GM18526 (cell line): ENCODE results near the gene NAP1L4.
A peak's percentile ranks its signal among the peaks of the same experiment; 100 is the strongest.

Experiments
- POLR2A ChIP-seq: IDR thresholded peaks from 3 replicates; pipeline ENCODE4 v1.6.1; 2011; ENCODE audit not compliant: insufficient read length; ENCODE audit errors: extremely low read depth

The NAP1L4 gene

DNA sequence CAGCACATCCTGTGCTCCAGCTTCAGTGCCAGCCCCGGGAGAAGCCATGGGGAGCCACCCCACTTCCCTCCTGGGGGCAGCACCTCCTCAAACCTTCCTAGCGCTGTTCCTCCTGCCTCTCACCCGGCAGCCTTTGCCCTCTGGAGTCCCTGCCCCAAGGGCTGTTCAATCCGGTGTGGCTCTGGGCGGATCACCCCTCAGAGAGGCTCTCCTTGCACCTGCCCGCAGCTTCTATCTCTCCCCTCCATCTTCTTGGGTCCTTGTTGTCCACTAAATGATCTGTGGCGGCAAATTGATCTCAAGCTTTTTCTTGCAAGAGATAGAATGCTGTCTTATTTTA, 88.5 kb downstream of the NAP1L4 start:
- no peak for TF ChIP-seq POLR2A

DNA sequence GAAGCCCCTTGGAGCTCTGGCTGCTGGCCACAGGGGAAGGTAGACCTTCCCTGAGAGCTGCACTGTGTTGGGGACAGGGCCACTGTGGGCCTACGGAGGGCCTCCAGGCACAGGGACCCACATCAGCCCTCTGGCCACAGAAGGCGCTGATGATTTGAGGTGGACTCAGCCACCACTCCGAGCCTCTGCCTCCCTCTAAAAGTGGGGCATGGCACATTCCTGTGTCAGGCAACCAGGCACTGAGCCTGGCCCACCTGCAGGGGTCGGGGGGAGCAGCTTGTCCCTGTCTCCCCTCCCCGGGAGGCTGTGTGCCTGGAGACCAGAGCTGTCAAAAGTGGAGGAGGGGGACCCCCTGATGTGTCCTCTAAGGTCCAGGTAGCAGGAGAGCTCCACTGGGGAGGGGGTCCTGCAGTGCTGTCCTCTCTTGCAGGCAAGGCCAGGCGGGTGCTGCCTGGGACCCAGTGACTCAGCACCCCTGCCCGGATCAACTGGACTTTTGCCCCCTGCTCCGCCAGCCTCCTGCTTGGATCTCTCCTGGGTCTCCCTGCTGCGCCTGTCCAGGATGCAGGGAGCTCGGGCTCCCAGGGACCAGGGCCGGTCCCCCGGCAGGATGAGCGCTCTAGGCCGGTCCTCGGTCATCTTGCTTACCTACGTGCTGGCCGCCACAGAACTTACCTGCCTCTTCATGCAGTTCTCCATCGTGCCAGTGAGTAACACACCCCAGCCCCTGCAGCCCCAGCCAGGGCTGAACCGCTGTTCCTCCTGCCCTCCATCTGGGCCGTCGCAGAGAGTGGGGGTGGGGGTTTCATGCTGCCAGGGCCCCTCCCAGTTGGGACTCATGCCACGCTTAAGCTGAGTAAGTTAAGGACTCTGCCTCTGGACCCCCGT, 89.1 kb downstream of the NAP1L4 start:
- TF ChIP-seq POLR2A = no peak

DNA sequence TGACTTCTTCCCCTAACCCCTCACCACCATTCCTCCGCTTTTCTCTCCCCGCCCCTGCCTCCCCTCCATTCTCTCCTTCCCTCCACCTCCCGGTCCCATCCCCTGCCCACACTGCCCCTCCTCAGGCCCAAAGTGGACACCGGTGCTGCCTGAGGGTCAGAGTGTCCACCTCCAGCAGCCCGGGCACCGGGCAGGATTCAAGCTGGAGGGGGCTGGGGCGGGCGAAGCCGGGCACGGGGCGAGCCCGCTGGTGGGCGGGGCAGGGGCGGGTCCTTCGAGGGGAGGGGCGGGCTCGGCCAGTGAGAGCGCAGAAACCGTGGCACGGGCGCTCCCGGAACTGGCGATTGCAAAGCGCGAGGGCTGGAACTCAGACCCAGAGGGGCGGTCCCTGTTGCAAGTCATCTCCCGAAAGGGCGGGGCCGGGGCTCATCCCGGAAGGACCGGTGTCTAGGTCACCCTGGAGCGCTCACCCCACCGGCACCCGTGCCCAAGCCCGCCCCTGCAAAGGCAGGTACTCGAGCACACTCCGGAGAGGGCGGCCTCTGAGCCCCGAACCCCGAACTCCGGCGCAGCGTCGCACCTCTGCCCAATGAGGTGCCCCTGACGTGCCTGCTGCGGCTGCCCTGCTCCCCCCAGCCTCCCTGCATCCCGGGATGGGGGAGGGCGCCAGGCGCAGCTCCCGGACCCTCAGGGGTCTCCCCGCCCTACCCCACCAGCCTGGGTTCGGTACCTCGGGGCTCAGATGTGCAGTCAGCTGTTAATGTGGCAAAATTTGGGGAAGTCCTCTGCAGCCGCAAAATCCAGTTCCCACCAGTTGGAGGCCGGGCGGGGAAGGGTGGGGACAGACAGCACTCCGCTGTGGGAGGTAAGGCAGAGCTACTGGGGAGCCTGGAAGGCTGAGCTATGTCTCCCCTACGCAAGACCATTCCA, 90.0 kb downstream of the NAP1L4 start:
- TF ChIP-seq POLR2A = peak; percentile 58

DNA sequence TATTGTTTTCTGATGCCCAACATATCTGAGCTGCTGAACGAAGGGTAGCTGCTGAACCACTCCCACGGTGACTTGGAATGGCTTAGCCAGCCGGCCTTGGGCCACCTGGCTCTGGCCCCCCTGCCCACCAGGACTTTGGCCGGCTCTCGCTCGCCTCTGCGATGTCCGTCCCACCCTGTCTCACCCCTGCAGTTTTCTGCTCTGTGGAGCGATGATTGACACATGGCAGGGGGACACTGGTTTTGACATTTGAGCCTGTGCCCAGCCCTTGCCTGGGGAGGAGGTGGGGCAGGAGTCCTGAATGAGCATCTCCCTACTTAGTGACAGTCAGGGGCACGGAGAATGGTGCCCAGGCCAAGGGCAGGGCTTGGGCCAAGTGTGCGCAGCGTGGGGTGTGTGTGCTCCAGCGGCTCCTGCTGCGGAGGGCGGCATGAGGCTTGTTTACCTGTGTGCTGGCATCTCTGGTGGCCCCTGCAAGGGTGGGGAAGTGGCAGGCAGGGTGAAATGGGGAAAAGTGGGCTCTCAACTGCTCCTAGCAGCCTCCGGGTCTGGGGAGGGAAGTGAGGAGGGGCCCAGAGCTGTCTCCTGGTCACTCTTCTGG, 90.8 kb downstream of the NAP1L4 start:
- TF ChIP-seq POLR2A = no peak

DNA sequence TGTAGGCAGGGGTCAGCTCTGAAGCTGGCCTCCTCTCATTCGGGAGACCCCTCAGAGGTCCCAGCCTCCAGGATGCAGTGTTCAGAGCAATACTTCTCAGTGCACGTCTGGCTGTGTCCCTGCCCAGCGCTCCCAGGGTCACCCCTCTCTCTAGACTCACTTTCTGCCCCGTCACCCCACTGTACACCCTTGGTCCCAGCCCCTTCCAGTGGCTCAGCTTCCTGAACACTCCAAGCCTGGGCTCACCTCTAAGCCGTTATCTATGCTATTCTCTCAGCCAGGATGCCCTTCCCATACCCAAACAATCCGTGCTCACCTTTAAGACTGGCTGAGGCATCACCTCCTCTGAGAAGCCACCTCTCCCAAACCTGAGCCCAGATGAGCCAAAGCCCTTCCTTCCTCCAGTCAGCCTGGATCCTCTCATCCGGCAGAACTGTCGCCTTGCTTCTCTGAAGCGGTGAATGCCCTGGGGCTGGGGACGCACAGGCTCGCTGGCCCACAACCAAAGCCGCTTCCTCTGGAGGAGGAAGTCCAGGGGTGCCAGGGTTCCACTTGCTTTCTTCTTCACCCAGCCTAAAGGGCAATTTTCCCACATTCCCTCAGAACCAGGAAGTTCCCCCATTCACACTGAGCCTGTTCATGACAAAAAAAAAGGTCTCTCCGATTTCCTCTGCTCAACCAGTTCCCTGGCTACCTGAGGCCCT, 92.9 kb downstream of the NAP1L4 start:
- no peak for TF ChIP-seq POLR2A

DNA sequence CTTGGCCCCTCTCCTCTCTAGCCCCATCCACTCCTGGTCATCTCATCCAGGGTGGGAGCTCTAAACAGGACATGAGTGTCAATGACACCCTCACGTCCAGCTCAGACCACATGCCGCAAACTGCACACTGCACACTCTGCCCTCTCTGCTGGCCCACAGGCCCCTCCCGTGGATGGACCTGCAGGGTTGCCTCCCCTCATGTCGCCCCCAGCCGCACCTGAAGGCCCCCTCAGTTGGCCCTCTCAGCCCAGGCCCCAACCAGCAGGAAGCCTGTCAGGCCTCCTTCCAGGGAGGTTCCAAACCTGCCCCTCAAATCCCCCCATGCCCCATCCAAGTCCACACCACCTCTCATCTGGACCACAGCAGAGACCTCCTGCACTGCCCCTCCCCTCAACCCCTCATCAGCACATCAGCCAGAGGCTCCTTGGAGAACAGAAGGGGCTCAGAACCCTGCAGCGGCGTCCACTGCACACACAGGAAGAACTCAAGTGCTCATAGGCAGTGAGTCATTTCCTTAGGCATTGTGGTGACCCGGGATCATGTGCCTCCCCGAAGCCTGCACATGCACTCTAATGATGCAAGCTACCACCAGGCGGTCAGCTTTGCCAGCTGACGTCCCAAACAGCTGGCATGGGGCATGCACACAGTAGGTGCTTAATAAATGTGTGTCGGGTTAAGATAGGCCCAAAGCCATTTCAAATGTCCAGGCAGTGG, 93.6 kb downstream of the NAP1L4 start:
- no peak for TF ChIP-seq POLR2A

DNA sequence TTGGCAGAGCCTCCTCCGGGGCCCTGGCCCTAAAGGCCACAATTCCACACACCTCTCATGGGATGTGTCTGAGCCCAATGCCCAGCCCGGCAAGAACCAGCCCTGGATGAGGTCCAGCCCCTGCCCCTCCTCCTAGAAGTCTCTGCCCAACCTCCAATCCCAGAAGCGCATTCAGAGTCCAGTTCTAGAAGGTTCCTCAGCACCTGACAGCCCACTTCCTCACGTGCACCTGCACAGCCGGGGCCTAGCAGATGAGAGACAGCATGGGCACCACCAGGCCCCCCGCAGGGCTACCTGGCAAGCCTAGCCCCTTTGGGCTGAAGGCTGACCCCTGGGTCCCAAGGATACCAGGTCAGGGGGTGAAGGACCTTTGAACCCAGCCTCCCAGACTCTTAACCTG, 95.1 kb downstream of the NAP1L4 start:
- no peak for TF ChIP-seq POLR2A

DNA sequence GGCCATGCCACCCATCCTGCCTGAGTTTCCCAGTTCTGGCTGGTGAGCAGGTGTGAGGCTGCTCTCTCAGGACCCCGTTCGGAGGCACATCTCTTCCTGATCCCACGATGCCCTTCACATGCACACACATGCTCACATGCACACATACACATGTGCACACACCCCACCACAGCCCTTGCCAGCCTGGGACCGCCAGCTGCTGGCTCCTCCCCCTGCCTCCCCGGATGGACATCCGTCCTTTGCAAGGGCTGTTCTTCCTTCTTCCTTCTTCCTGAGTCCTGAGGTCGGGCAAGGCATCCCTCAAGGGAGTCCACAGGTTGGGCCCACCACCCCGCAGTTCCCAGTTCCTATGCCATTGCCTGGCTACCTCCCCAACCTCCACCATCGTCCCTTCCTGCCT, 96.1 kb downstream of the NAP1L4 start:
- no peak for TF ChIP-seq POLR2A
